GM18873 (cell line): ENCODE results near the gene FASTK.

Source experiments
- ATAC-seq: cut with Tn5 transposase; IDR thresholded peaks from one replicate; pipeline ENCODE4 v1.9.1; 2021; ENCODE audit warnings: mild to moderate bottlenecking, moderate library complexity, moderate number of reproducible peaks; ENCODE audit not compliant: unreplicated experiment, low FRiP score

The FASTK gene

DNA sequence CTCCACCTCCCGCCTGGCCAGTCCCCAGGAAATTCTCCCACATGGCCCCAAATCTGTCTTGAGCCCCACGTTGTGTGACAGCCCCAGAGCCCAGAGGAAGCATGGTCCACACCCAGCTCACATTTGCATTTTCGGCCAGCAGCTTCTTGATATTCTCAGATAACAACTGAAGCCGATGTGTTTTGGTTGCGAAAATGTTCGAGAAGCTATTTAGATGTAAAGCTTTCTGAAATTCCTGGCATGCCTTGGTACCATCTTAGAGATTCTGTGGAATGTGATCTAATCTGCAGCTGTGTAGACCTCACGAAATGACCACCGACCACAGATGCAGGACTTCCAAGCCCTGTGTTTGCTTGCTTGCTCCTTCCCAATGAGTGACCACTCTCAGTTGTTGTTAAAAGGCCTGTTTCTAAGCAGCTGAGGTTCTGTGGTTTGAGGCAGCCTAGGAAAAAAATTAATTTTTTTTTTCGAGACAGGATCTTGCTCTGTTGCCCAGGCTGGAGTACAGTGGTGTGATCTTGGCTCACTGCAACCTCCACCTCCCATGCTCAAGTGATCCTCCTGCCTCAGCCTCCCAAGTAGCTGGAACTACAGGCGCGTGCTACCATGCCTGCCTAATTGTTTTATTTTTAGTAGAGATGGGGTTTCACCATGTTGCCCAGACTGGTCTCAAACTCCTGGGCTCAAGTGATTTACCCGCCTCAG lies 12.4 kb downstream of the FASTK start:
- no peak for ATAC-seq

DNA sequence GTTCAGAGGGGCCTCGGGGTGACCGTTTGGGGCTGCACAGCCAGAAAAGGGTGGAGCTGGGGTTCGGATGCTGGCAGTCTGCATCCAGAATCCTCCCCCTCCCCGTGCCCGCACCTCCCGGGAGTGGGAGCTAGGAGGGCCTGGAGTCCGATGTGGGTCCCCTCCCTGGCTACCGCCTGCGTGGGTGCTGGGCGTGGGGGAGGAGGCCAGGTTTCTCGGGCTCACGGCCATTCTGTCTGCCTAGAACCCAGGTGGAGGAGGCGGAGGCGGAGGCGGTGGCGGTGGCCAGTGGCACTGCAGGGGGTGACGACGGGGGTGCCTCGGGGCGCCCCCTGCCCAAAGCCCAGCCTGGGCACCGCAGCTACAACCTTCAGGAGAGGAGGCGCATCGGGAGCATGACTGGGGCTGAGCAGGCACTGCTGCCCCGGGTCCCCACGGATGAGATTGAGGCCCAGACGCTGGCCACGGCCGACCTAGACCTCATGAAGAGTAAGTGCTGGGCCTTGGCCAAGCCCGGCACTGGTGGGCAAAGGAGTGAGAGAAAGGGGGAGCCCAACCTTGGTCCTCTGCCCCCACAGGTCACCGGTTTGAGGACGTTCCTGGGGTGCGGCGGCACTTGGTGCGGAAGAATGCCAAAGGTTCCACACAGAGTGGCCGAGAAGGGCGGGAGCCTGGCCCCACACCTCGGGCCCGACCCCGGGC lies 14.2 kb downstream of the FASTK start:
- no peak for ATAC-seq

DNA sequence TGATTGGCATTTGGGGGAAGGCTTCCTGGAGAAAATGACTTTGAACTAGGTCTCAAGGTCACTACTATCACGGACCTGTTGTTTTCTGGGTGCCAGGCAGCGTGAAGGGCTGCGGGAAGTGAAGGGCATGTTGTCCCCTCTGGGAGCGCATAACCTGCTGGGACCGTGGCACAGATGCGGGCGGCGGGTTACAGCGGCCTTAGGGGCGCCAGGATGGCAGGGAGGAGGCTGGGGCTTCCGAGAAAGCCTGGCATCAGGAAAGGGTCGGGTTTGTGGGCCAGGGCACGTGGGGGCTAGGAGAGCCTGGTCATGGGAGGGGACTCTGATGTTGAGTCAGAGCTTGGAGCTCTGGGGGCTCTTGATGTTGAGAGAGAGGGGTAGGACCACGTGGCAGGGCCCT lies 15.1 kb downstream of the FASTK start:
- ATAC-seq, result no peak

DNA sequence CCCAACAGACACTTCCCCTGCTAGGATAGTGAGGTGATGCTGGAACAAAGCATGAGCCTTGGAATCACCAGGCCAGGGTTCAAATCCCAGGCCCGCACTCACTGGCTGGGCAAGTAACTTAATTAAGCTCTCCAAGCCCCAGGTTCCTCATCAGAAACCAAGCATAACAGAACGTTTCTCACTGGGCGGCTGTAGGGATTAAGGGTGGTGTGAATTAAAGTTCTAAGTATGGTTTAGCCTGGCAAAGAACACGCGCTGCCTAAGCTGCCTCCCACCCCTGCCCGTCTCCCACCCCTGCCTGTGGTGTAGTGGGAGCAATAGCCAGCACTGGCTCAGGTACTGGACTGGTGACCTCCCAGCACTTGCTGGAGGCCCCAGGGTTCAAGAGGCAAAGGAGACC lies 15.6 kb downstream of the FASTK start:
- no peak for ATAC-seq

DNA sequence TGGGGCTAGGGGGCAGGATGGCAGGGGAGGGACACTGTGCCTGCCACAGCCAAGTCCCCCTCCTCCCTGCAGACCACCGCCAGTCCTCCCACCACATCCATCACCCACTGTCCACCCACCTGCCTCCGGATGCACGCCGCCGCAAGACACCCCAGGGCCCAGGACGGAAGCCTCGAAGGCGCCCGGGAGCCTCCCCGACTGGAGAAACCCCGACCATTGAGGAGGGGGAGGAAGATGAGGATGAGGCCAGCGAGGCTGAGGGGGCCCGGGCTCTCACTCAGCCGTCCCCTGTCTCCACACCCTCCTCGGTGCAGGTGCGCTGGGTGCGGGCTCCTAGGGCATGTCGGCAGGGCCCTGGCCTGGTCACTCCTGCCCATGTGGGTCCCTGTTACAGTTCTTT lies 16.2 kb downstream of the FASTK start:
- ATAC-seq, result no peak

DNA sequence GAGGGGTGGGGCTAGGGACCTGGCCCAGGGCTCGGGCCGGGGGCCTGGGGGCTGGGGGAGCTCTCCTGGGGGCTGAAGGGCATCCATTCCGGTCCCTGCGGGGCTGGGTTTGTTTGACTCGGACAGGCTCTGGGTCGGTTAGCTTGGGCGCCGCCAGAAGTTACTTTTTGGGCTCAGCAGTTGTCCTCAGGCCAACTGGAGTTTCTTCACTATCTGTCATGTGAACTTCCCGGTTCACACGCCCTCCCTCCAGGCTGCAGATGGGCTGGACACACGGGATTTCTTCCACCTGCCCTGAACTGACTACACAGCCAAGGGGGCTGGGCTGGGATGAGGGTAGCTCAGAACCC lies 17.4 kb downstream of the FASTK start:
- no peak for ATAC-seq

DNA sequence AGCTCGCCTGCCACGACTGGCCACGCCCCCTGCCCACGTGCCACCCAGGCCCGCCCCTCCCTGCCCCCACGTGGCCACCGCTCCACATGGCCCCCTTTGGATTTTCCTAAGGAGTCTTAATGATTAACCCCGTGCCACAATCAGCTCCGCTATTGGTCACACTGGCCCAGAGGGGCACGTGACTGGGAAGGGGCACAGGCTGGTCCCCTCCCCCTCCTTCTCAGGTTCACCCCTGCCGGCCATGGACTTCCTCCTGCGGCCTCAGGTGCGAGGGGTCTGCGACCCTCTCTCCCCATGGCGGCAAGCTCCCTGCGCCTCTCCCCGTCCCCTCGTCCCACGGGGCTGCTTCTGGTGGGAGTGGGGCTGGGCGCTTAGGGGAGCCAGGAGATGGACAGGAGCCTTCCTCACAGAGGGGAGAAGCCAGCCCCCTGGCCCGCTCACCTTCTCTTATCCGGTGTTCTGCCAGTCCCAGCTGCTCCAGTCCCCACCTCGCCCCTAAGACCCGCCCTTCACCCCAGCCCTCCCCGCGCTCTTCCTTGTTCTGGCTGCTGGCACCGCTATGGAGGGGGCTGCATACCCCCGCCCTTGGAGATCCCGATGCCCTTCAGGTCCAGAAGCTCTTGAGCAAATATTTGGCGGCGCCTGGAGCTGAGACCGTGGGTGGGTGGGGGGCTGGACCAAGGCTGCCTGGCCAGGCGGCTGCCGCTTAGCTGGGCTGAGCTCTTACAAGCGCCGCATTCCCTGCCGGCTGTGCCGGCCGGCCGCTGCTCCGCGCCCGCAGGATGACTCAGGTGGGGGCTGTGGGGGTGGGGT lies 18.0 kb downstream of the FASTK start:
- no peak for ATAC-seq

DNA sequence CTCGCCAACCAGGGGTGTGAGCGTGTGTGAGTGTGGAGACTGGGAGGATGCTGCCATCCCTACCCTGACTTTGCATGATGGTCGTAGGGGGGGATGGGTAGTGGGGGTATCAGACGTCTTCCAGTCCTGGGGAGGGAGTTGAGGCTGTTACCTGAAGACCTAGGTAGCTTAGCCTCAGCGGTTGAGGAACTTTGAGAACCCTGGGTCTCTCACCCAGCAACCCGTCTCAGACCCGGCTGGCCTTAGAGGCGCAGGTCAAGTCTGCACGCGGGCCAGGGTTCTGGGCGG lies 18.6 kb downstream of the FASTK start:
- no peak for ATAC-seq

DNA sequence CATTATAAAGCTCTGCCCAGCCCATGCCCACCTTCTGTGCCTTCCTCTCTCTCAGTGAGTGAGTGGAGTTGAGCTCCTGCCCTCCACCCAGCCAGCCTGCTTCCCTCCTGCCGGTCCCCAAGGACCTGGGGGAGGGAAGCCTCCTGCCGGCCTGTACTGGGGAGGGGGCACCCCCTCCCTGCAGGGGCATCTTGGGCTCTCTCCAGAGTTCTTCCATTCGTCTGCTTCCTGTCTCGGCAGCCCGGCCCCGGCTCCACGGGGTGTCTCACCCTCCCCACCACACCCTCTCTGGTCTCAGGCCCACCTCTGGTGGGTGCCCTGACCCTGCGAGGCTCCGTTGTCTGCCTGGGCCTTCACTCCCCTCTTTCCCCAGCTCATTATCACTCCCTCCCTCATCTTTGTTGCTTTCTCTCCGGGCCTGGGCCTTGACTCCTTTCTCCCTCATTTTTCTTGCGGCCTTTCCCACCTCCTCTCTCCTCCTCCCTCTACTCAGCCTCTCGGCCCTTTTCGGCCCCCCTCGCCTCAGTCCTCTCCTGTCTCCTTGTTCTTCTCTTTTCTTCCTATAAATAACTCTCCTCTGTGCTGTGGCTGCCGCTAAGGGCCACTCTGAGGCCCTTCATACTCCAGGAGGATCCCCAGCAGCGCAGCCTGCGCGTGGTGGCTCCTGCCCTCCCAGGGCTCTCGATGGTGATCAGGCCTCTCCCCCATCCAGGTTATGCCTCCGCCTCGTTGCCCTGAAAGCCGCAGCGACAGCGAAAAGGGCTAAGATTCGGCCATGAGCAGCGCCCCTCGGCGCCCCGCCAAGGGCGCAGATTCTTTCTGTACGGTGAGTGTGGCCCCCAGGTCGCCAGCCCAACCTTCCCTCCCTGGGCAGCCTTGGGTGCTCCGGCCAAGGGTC lies 19.1 kb downstream of the FASTK start:
- ATAC-seq, result no peak

DNA sequence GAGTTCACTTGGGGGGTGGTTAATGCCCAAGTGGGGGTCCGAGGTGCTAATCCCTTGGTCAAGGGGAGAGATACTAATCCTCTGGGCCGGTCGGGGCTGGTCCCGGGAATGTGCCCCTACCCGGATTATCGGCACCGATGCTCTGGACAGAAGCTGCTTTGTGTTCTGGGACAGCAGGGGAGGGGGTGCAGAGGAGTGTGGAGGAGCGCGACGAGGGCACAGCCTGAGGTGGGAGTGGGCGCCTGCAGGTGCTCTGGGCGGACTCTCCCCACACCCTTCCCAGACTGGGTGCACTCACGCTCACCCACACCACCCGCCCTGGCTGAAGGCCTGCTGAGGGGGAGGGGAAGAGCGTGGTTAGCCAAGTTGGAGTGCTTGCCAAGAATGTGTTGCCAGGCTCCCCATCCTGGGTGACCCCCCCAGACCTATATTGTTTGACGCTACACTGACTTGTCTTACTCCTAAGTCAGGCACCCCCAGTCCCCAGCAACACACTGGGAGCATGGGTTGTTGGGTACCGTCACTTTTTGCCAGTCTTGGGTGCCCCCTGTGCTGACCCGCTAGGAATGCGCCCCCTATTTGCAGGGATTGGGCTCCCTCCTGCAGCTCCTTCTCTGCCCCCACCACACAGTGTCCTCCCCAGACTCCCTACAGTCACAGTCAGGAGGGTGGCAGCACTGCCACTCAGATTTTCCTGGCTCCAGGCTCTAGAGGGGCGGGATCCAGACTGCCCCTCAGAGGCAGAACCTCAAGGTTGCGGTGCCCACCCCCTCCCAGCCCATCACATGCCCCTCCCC lies 20.0 kb downstream of the FASTK start:
- ATAC-seq, result no peak

DNA sequence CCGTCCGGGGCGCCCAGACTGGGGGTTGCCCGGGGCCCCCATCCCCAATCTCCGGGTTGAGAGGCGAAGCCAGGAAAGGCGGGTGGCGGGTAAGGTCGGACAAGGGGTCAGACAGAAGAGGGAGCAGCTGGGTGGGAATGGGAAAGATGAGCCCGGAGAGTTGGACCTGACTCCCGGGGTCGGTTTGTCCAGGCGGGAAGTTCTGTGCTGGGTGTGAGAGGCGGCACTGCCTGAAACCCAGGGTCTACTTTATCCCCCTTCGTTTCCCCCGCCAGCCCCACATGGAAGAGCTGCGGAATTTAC lies 20.5 kb downstream of the FASTK start:
- ATAC-seq, result no peak

DNA sequence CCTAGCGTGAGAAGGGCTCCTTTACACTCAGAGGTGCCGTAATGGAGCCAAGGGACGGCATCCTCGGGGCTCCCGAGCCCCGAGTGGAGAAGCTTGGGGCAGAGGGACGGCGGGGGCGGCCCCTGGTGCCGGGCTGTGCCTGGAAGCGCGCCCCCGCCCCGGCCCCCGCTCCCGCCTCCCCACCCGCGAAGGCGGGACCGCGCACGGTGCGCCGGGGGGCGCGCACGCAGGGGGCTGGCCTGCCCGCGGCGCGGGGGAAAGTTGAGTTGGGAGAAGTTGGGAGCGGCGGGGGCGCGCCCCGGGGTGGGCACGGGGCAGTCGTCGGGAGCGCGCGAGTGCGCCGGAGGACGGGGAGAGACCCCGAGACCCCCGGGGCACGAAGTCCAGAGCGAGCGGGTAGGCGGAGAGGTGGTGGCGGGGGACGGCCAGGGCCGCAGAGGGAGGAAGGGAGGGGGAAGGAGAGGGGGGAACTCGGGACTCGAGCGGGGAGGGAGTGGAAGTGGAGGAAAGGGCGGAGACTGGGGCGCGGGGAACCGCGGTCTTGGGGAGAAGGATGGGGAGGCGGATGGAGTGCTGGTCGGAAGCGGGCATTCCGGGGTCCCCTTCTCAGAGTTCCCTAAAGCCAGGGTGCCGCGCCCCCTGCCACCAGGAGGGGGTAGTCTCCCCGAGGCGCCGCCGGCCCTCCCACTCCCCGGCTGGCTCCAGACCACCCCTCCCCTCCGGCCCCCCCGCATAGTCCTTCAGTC lies 21.1 kb downstream of the FASTK start, which contains the start of gene SLC4A2:
SLC4A2 (plus strand) TSS at position 223 of the 746 bp plus-strand sequence. CDS start 2,399 bp downstream, outside the sequence.
- ATAC-seq, result no peak

DNA sequence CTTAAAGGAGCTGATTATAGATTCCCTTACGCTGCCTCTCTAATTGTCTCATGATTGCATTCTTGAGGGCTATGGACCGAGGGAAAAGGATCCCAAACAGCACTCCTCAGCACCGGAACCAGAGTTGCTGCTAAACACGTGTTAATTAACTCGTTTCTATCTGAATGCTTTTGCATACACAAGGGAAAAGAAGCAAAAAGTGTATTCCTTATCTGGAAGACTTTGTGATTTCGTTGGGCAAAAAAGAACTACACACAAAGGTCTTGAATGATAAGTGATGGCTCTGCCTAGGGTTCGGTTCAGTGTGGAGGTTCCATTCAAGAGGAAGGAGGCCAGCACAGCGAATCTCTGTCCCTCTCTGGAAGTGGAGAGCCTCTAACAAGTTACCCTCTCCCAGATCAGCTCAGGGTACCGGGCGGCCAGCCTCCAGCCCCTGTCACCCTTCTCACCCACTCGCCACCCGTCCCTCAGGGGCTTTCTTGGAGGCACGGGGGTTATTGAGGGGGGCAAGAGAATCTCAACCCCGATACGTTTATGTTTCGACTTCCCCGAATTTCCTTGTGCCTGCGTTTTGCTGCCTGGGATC lies 21.7 kb downstream of the FASTK start:
- ATAC-seq, result no peak

DNA sequence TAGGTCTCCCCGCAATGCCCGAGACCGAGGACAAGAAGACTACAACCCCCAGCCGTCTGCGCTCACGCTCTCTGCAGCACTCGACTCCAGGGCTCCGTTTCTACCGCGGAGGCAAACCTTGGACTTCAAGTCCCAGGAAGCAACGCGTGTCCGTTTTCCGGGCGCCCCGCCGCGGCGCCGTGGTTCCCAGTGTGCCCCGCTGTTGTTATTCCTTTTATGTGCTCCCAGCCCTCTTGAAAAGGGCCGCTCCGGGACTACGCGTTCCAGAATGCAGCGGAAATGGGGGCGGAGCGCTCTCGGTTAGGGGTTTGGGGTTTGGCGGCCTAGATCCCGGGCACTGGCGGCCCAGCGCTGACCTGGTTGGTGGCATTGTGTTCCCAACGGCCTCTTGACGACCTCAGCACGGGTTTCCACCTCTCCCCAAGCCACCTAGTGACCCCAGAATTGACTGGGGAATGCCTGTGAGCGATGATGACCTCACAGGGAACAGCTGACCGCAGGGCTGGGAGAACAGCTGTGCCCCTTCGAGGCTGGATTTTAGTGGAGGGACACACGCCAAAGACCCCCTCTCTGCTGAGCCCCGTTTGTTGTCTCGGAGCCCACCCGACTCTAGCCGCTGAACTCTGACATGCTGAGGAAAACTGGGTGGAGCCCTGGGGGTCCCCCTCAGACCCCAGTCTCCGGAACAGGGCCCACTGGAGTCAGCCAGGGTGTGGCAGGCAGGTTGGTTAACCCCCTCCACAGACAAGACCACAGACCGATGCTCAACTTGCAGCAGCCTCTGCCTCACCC lies 22.4 kb downstream of the FASTK start:
- peak; percentile 82 for ATAC-seq

DNA sequence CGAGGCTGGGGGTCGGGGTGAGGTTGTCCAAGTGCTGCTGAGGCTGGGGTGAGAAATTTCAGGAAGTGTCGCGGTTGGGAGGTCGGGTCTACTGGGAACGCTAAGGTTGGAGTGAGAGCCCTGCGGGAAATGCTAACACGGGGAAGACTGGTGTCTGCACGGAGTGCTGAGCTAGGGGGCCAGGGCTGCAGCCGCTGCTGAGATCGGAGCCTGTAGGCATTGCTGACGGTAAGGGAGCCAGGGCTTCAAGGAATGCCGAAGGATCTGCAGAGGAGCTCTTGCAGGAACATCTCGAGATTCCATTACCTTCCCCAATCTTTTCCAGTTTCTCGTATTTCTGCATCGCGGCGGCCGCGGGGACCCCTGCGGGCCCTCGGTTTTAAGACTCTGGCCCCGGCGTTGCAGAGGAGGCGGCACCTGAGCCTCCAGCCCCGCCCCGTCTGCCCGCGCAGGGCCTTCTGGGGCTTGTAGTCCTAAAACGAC lies 23.1 kb downstream of the FASTK start, which contains the start of gene CDK5:
CDK5 (minus strand) TSS at position 392 of the 483 bp plus-strand sequence; CDS start at position 343, 49 bp downstream.
- ATAC-seq, result peak; percentile 21

DNA sequence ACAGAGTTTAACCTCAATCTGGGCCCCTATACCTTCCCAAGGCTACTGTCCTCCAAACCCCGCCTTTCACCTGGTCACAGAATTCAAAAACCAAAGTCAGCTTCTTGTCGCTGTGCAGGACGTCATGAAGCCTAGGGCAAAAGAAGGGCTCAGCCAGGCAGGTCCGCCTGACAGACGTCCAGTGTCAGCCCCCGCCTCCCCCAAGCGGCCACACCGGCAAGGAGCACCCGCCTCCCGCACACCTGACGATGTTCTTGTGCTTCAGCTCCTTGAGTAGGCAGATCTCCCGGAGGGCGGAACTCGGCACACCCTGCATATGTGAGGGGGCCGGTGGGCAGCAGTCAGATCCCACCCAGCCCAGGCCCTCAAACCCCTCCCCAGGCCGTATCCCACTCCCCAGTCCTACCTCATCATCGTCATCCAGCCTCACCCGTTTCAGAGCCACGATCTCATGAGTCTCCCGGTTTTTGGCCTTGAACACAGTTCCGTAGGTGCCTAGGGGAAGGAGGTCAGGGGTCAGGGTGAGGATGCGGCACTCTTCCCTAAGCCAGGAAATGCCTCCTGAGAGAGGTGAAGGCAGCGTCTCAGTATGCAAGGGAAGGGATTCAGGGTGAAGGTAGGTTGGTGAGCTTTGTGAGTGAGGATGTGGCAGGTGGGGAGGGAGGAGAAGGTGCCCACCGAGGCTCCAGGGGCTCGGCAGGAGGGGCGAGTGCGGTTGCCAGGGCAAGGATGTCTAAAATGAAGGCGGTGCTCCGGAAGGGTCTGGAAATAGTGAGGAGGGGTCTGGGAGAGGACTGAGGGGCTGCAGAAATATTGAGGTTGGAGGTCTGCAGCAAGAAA lies 23.7 kb downstream of the FASTK start:
- ATAC-seq, result no peak

DNA sequence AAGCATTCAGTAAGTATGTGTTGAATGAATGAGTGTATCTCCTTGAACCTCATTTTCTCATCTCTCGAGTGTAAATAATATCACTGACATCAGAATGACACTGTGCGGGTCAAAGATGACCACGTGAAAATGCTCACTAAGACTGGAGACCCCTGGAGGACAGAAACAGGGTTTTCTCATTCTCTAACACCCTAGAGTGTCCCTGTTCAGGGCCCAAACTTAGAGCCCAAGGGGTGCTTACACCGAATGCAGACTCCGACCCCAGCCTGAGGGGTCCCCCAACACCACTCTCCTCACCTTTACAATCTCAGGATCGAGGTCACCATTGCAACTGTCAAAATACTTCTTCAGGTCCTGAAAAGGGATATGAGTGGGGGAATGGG lies 24.3 kb downstream of the FASTK start:
- no peak for ATAC-seq
